Loucy (cell line): ENCODE results near the gene KCNMA1.

ENCODE experiments used
- EZH2phosphoT487 ChIP-seq: fragments of 200-600 bp; IDR thresholded peaks from 2 replicates; pipeline ENCODE4 v1.6.1; 2018; ENCODE audit warnings: antibody characterized with exemption, mild to moderate bottlenecking, moderate library complexity, borderline replicate concordance
- TF ChIP-seq, protein P1 (sequence below): fragments of 200-600 bp; sonication (generic); conservative IDR thresholded peaks from 2 replicates; pipeline ENCODE4 v1.5.1; 2014; ENCODE audit warnings: mild to moderate bottlenecking, antibody characterized with exemption, low read length

- TF ChIP-seq, protein P1, sequence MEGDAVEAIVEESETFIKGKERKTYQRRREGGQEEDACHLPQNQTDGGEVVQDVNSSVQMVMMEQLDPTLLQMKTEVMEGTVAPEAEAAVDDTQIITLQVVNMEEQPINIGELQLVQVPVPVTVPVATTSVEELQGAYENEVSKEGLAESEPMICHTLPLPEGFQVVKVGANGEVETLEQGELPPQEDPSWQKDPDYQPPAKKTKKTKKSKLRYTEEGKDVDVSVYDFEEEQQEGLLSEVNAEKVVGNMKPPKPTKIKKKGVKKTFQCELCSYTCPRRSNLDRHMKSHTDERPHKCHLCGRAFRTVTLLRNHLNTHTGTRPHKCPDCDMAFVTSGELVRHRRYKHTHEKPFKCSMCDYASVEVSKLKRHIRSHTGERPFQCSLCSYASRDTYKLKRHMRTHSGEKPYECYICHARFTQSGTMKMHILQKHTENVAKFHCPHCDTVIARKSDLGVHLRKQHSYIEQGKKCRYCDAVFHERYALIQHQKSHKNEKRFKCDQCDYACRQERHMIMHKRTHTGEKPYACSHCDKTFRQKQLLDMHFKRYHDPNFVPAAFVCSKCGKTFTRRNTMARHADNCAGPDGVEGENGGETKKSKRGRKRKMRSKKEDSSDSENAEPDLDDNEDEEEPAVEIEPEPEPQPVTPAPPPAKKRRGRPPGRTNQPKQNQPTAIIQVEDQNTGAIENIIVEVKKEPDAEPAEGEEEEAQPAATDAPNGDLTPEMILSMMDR = no peak
- no peak for TF ChIP-seq EZH2phosphoT487
Measured at GRCh38 chr10:77411805-77412204, 225.8 kb downstream of the KCNMA1 start.
